ENCODE measurements around the gene FGD6. TPM values are rescaled to one million over a fixed set of nuclear protein-coding genes. Genes with fewer than 3 reads are reported as not detected.
A peak's percentile ranks its signal among the peaks of the same experiment; 100 is the strongest.
"Not testable (repeated sequence)": the region's sequence is repeated elsewhere in the genome, so short reads cannot be mapped to it uniquely, and the experiment has no call there.

Gene FGD6
- total RNA-seq, 1 experiment from 2014 or later: 42.5 TPM

GRCh38 chr12:95105540-95105939 is 111.7 kb downstream of the FGD6 start:
- H3K79me2 ChIP-seq (ENCODE audit: low read length): no peaks in the 10 kb centered on the region
- peaks cover 44% of the 10 kb centered on the region for H3K36me3 ChIP-seq (ENCODE audit: insufficient read depth, low read length)
- H3K9me3 ChIP-seq (ENCODE audit: low read length): no peaks in the 10 kb centered on the region
- no peak overlapping the region for H3K9ac ChIP-seq (ENCODE audit: low read length)
- no peaks in the 10 kb centered on the region for H4K20me1 ChIP-seq (ENCODE audit: insufficient read depth, low read depth, low read length)
- H3K27me3 ChIP-seq (ENCODE audit: low read length): no peaks in the 10 kb centered on the region
- DNase-seq: no peak
- no peak overlapping the region for H2AFZ ChIP-seq (ENCODE audit: low read length)
- H3K9me2 ChIP-seq (replicated peaks; ENCODE audit: insufficient read depth, low read length): no peaks in the 10 kb centered on the region
- H3K4me3 ChIP-seq (ENCODE audit: low read length): no peak overlapping the region
- peaks cover 19% of the 10 kb centered on the region for H3K4me1 ChIP-seq (ENCODE audit: low read length)
- H3K4me2 ChIP-seq (ENCODE audit: low read depth, low read length, poor library complexity, severe bottlenecking): no peak overlapping the region
- no peak overlapping the region for H3K27ac ChIP-seq (ENCODE audit: low read length)

- DNase-seq: no peak
- no peak overlapping the region for H3K9ac ChIP-seq (ENCODE audit: low read length)
- no peaks in the 10 kb centered on the region for H3K9me3 ChIP-seq (ENCODE audit: low read length)
- no peak overlapping the region for H2AFZ ChIP-seq (ENCODE audit: low read length)
- H3K4me3 ChIP-seq (ENCODE audit: low read length): no peak overlapping the region
- H3K9me2 ChIP-seq (replicated peaks; ENCODE audit: insufficient read depth, low read length): no peaks in the 10 kb centered on the region
- peaks cover 19% of the 10 kb centered on the region for H3K4me1 ChIP-seq (ENCODE audit: low read length)
- no peaks in the 10 kb centered on the region for H4K20me1 ChIP-seq (ENCODE audit: insufficient read depth, low read depth, low read length)
- H3K27ac ChIP-seq (ENCODE audit: low read length): no peak overlapping the region
- no peaks in the 10 kb centered on the region for H3K79me2 ChIP-seq (ENCODE audit: low read length)
- H3K4me2 ChIP-seq (ENCODE audit: low read depth, low read length, poor library complexity, severe bottlenecking): no peak overlapping the region
- H3K36me3 ChIP-seq (ENCODE audit: insufficient read depth, low read length): peaks cover 43% of the 10 kb centered on the region
- no peaks in the 10 kb centered on the region for H3K27me3 ChIP-seq (ENCODE audit: low read length)
Observed at GRCh38 chr12:95104919-95105452, 112.3 kb downstream of the FGD6 start.

GRCh38 chr12:95102916-95103671 is 114.2 kb downstream of the FGD6 start:
- H3K27me3 ChIP-seq (ENCODE audit: low read length): no peaks in the 10 kb centered on the region
- DNase-seq: peak; percentile 67
- H4K20me1 ChIP-seq (ENCODE audit: insufficient read depth, low read depth, low read length): no peaks in the 10 kb centered on the region
- H3K79me2 ChIP-seq (ENCODE audit: low read length): no peaks in the 10 kb centered on the region
- H3K9me3 ChIP-seq (ENCODE audit: low read length): no peaks in the 10 kb centered on the region
- H3K4me2 ChIP-seq (ENCODE audit: low read depth, low read length, poor library complexity, severe bottlenecking): no peak overlapping the region
- H2AFZ ChIP-seq (ENCODE audit: low read length): no peak overlapping the region
- H3K4me1 ChIP-seq (ENCODE audit: low read length): peaks cover 19% of the 10 kb centered on the region
- H3K9me2 ChIP-seq (replicated peaks; ENCODE audit: insufficient read depth, low read length): no peaks in the 10 kb centered on the region
- H3K4me3 ChIP-seq (ENCODE audit: low read length): no peak overlapping the region
- H3K9ac ChIP-seq (ENCODE audit: low read length): no peak overlapping the region
- H3K27ac ChIP-seq (ENCODE audit: low read length): peak overlapping the region; percentile 32; the same call in 1 of the 2 replicates
- peaks cover 35% of the 10 kb centered on the region for H3K36me3 ChIP-seq (ENCODE audit: insufficient read depth, low read length)

DNA sequence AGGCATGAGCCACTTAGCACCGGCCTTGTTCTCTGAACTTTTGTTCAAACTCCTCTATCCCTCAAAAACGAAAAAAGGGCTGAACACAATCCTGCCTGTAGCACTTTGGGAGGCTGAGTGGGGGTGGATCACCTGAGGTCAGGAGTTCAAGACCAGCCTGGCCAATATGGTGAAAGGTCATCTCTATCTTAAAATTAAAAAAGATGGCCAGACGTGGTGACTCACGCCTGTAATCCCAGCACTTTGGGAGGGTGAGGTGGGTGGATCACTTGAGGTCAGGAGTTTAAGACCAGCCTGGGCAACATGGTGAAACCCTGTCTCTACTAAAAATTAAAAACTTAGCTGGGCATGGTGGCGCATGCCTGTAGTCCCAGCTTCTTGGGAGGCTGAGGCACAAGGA is 115.3 kb downstream of the FGD6 start:
- not testable (repeated sequence) for H2AFZ ChIP-seq (ENCODE audit: low read length); H3K4me2 ChIP-seq (ENCODE audit: low read depth, low read length, poor library complexity, severe bottlenecking); H3K9ac ChIP-seq (ENCODE audit: low read length); H3K27me3 ChIP-seq (ENCODE audit: low read length); H3K79me2 ChIP-seq (ENCODE audit: low read length); H3K9me3 ChIP-seq (ENCODE audit: low read length); H4K20me1 ChIP-seq (ENCODE audit: insufficient read depth, low read depth, low read length); DNase-seq; H3K9me2 ChIP-seq (replicated peaks; ENCODE audit: insufficient read depth, low read length); H3K4me3 ChIP-seq (ENCODE audit: low read length); H3K27ac ChIP-seq (ENCODE audit: low read length)
- Histone ChIP-seq H3K4me1 (ENCODE audit: low read length) (peaks cover 20% of the 10 kb centered on the region), H3K36me3 (ENCODE audit: insufficient read depth, low read length) (peaks cover 31% of the 10 kb centered on the region)

GRCh38 chr12:95100264-95101190 is 116.7 kb downstream of the FGD6 start:
- H3K4me1 ChIP-seq (ENCODE audit: low read length): peaks cover 30% of the 10 kb centered on the region
- H3K27ac ChIP-seq (ENCODE audit: low read length): no peak overlapping the region
- no peak overlapping the region for H3K4me3 ChIP-seq (ENCODE audit: low read length)
- no peaks in the 10 kb centered on the region for H3K9me3 ChIP-seq (ENCODE audit: low read length)
- H3K9me2 ChIP-seq (replicated peaks; ENCODE audit: insufficient read depth, low read length): no peaks in the 10 kb centered on the region
- DNase-seq: no peak
- no peak overlapping the region for H3K4me2 ChIP-seq (ENCODE audit: low read depth, low read length, poor library complexity, severe bottlenecking)
- no peak overlapping the region for H3K9ac ChIP-seq (ENCODE audit: low read length)
- peaks cover 35% of the 10 kb centered on the region for H3K36me3 ChIP-seq (ENCODE audit: insufficient read depth, low read length)
- H3K79me2 ChIP-seq (ENCODE audit: low read length): no peaks in the 10 kb centered on the region
- H4K20me1 ChIP-seq (ENCODE audit: insufficient read depth, low read depth, low read length): no peaks in the 10 kb centered on the region
- H2AFZ ChIP-seq (ENCODE audit: low read length): no peak overlapping the region
- no peaks in the 10 kb centered on the region for H3K27me3 ChIP-seq (ENCODE audit: low read length)

GRCh38 chr12:95099270-95099790 is 117.9 kb downstream of the FGD6 start:
- no peak for DNase-seq
- H3K4me2 ChIP-seq (ENCODE audit: low read depth, low read length, poor library complexity, severe bottlenecking): no peak overlapping the region

GRCh38 chr12:95096852-95097251 is 120.4 kb downstream of the FGD6 start:
- peak overlapping the region; percentile 11; the same call in 1 of the 2 replicates for H3K27ac ChIP-seq (ENCODE audit: low read length)
- no peaks in the 10 kb centered on the region for H3K9me2 ChIP-seq (replicated peaks; ENCODE audit: insufficient read depth, low read length)
- peaks cover 12% of the 10 kb centered on the region for H3K4me1 ChIP-seq (ENCODE audit: low read length)
- H4K20me1 ChIP-seq (ENCODE audit: insufficient read depth, low read depth, low read length): no peaks in the 10 kb centered on the region
- H3K9ac ChIP-seq (ENCODE audit: low read length): no peak overlapping the region
- no peak overlapping the region for H3K4me2 ChIP-seq (ENCODE audit: low read depth, low read length, poor library complexity, severe bottlenecking)
- DNase-seq: no peak
- no peaks in the 10 kb centered on the region for H3K27me3 ChIP-seq (ENCODE audit: low read length)
- no peaks in the 10 kb centered on the region for H3K79me2 ChIP-seq (ENCODE audit: low read length)
- no peak overlapping the region for H3K4me3 ChIP-seq (ENCODE audit: low read length)
- H3K36me3 ChIP-seq (ENCODE audit: insufficient read depth, low read length): peaks cover 31% of the 10 kb centered on the region; the same call in 1 of the 2 replicates
- H2AFZ ChIP-seq (ENCODE audit: low read length): no peak overlapping the region
- no peaks in the 10 kb centered on the region for H3K9me3 ChIP-seq (ENCODE audit: low read length)

More at GRCh38 chr12:95099270-95099790, 117.9 kb downstream of the FGD6 start:
- Histone ChIP-seq H2AFZ (ENCODE audit: low read length) (no peak overlapping the region), H3K79me2 (ENCODE audit: low read length) (no peaks in the 10 kb centered on the region), H3K9me2 (replicated peaks; ENCODE audit: insufficient read depth, low read length) (no peaks in the 10 kb centered on the region), H3K4me3 (ENCODE audit: low read length) (no peak overlapping the region), H3K27ac (ENCODE audit: low read length) (no peak overlapping the region), H3K9me3 (ENCODE audit: low read length) (no peaks in the 10 kb centered on the region), H3K36me3 (ENCODE audit: insufficient read depth, low read length) (peaks cover 29% of the 10 kb centered on the region), H3K9ac (ENCODE audit: low read length) (no peak overlapping the region), H3K4me1 (ENCODE audit: low read length) (peaks cover 25% of the 10 kb centered on the region), H4K20me1 (ENCODE audit: insufficient read depth, low read depth, low read length) (no peaks in the 10 kb centered on the region), H3K27me3 (ENCODE audit: low read length) (no peaks in the 10 kb centered on the region)

GRCh38 chr12:95096378-95096777 is 120.9 kb downstream of the FGD6 start:
- H3K4me2 ChIP-seq (ENCODE audit: low read depth, low read length, poor library complexity, severe bottlenecking): no peak overlapping the region
- H3K27me3 ChIP-seq (ENCODE audit: low read length): no peaks in the 10 kb centered on the region
- H3K9ac ChIP-seq (ENCODE audit: low read length): no peak overlapping the region

More at GRCh38 chr12:95096378-95096777, 120.9 kb downstream of the FGD6 start:
- H3K36me3 ChIP-seq (ENCODE audit: insufficient read depth, low read length): peaks cover 36% of the 10 kb centered on the region; the same call in 1 of the 2 replicates
- peak overlapping the region; percentile 11; the same call in 1 of the 2 replicates for H3K27ac ChIP-seq (ENCODE audit: low read length)
- no peak overlapping the region for H2AFZ ChIP-seq (ENCODE audit: low read length)
- DNase-seq: no peak
- H3K79me2 ChIP-seq (ENCODE audit: low read length): no peaks in the 10 kb centered on the region
- H3K9me3 ChIP-seq (ENCODE audit: low read length): no peaks in the 10 kb centered on the region
- peaks cover 12% of the 10 kb centered on the region for H3K4me1 ChIP-seq (ENCODE audit: low read length)
- H3K9me2 ChIP-seq (replicated peaks; ENCODE audit: insufficient read depth, low read length): no peaks in the 10 kb centered on the region
- H3K4me3 ChIP-seq (ENCODE audit: low read length): no peak overlapping the region
- H4K20me1 ChIP-seq (ENCODE audit: insufficient read depth, low read depth, low read length): no peaks in the 10 kb centered on the region

All from Karpas-422 (cell line).